HS-5 (cell line): ENCODE results near the gene TOLLIP.

Experiments
- DNase-seq: peaks from one replicate; pipeline ENCODE4 v3.0.0-alpha.2; 2012; ENCODE audit warnings: low read depth

The TOLLIP gene

DNA sequence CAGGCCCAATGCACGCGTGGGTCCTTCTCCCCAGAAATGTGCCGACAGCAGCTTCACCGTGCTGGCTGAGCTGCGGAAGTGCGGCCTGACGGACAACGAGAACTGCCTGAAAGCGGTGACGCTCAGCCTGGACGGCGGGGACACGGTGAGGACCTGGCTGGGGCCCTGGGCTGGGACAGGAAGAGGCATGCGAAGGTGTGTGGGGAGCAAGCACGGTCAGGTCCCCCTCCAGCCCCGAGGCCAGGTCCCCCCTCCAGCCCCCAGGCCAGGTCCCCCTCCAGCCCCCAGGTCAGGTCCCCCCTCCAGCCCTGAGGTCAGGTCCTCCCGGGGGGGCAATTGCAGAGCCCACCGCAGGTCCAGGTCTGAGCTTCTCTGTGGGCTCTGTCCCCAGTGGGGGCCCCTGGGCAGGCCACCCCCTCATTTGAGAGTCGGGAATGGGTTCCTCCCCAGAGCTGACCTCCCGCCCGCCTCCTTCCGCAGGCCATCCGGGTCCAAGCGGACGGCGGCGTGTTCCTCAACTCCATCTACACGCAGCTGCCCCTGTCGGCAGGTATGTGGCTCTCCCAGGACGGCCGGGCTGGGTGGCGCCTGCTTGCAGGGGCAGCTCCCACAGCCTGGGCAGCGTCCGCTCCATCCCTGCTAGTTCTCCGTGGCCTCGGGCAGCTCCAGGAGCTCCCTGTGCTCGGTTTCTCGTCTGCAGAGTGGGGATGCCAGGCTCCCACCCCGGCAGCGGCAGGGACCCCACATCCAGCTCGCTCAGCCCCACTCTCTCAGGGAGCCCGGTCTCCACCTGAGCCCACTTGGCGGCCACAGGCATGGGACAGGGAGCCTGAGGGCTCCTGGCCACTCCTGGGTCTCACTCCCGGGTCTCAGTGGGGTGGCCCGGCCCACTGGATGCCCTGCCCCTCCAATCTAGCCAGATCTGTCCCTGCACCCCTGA is 78.7 kb downstream of the TOLLIP start:
- DNase-seq: no peak

DNA sequence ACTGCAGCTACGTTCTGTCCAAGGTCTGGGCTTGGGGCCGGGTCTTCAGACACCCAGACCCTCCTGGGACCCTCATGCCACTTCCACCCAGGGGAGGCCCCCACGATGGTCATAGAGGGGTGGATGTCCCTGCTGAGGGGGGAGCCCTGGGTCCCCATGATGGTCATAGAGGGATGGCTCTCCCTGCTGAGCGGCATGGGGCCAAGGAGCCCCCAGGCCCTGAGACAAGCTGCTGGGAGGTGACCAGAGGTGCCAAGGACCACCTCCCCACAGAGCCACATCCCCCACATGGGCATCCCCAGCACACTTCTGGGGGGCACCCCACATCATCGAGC is 79.3 kb downstream of the TOLLIP start:
- no peak for DNase-seq

DNA sequence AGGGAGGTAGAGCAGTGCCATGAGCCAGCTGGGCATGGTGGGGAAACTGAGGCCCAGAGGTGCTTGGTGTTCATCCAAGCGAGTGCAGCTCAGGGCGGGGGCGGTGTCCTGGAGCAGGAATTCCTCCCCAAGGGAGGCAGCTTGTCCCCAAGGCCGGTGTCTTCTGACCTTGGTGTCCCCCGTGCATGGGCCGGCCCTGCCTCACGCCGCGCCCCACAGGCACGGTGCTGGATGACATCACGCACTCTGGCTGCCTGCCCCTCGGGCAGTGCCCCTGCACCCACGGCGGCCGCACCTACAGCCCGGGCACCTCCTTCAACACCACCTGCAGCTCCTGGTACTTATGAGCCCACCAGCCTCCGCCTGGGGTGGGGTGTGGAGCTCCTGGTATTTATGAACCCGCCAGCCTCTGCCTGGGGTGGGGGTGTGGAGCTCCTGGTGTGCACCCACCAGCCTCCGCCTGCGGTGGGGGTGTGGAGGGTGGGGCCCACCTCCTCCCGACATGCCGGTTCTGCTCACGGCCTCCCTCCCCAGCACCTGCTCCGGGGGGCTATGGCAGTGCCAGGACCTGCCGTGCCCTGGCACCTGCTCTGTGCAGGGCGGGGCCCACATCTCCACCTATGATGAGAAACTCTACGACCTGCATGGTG is 79.8 kb downstream of the TOLLIP start:
- no peak for DNase-seq

DNA sequence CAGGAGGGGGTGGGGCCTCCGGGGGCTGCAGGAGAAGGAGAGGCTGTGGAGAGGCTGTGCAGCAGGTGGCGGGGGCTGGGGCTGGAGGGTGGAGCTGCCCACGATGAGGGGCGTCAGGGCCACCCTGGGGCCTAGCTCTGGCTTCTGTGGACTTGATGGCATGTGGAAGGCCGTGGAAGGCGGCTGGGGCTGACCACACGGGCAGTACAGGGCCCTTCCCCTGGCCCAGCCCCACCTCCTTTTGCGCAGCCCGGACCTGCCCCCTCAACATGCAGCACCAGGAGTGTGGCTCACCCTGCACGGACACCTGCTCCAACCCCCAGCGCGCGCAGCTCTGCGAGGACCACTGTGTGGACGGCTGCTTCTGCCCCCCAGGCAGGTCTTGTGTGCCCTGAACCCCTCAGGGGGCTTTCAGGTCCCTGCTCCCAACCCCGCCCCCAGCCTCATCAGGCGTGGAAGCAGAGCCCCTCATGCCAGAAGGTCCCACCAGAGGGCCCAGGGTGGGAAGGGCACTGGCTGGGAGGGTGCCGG is 80.4 kb downstream of the TOLLIP start:
- no peak for DNase-seq

- DNase-seq: no peak
Observed at GRCh38 chr11:1228101-1228821, 81.2 kb downstream of the TOLLIP start.

DNA sequence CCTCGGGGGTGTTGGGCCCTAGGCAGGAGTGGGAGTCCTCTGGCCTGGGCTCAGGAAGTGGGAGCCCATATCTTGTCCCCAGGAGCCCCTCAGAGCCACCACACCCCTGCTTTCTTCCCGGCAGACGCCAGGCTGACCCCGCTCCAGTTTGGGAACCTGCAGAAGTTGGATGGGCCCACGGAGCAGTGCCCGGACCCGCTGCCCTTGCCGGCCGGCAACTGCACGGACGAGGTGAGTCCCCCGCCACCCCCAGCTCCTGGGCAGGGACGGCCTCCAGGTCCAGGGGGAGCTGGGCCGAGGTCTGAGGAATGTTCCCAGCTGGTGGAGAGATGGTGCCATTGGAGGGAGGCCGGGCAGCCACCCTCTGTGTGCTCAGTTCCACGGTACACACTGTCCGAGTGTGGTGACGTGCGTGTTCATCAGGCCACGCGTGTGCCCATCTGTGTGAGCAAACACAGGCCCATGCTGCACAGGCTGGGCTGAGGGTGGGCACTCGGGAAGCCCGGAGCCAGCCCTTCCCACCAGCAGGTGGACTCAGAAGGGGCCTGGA is 81.8 kb downstream of the TOLLIP start:
- no peak for DNase-seq

DNA sequence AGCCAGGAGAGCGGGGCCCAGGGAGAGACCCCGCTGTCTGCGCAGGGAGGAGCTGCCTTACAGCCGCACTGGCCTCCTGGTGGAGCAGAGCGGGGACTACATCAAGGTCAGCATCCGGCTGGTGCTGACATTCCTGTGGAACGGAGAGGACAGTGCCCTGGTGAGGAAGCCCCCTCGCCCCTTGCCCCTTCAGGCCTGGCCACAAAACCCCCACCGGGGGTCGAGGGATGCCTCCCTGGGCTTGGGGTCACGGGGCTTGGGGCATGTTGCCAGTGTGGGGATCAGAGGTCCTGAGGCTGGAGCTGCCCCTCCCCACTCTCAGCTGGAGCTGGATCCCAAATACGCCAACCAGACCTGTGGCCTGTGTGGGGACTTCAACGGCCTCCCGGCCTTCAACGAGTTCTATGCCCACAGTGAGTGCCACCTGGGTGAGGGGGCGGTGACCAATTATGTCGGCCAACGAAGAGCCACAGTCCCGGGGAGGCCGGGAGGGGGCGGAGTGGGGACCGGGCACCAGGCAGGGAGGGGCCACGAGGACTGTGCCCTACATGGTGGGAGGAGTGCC is 82.4 kb downstream of the TOLLIP start:
- DNase-seq: no peak

DNA sequence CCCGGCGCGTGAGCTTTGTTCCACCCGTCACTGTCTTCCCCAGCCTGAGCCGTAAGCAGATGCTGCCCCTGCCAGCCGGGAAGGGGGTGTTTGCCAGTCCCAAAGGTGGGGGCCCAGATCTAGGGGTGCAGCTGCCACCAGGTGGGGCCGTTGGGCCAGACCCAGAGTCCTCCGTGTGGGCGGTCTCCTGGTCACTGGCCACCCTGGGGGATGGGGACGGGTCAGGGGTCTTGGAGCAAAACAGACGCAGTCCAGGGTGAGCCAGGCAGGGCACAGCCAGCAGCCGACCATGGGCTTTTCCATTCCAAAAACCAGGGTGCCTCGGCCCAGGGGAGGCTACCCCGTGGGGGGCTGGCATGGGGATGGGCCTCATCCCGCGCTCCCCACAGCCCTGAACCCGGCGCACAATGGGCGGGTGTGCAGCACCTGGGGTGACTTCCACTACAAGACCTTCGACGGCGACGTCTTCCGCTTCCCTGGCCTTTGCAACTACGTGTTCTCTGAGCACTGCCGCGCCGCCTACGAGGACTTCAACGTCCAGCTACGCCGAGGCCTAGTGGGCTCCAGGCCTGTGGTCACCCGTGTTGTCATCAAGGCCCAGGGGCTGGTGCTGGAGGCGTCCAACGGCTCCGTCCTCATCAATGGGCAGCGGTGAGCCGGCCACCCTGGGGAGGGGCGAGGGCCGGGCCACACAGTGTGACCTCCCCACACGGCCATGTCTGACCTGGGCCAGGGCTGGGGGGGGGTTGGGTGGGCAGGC is 83.0 kb downstream of the TOLLIP start:
- no peak for DNase-seq

- DNase-seq: no peak
Observed at GRCh38 chr11:1225386-1226225, 83.8 kb downstream of the TOLLIP start.

GRCh38 chr11:1224491-1225385 is 84.7 kb downstream of the TOLLIP start:
- no peak for DNase-seq
